A549 treated with Hydrocortisone at 1 μM for 4 hours (cell line): ENCODE measurements around the gene CTPS2. TPM values are rescaled to one million over a fixed set of nuclear protein-coding genes. Genes with fewer than 3 reads are reported as not detected.

ENCODE experiments used
- total RNA-seq: library from RNA; stranded (reverse); fragments of 200-300 nt; extraction: Qiagen RNA extraction; gene quantifications from 5 replicates; pipeline ENCODE4 v1.2.3, GENCODE V29; 2022

CTPS2 gene, protein sequence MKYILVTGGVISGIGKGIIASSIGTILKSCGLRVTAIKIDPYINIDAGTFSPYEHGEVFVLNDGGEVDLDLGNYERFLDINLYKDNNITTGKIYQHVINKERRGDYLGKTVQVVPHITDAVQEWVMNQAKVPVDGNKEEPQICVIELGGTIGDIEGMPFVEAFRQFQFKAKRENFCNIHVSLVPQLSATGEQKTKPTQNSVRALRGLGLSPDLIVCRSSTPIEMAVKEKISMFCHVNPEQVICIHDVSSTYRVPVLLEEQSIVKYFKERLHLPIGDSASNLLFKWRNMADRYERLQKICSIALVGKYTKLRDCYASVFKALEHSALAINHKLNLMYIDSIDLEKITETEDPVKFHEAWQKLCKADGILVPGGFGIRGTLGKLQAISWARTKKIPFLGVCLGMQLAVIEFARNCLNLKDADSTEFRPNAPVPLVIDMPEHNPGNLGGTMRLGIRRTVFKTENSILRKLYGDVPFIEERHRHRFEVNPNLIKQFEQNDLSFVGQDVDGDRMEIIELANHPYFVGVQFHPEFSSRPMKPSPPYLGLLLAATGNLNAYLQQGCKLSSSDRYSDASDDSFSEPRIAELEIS
- 8.4 to 13.2 TPM (median 10.2 TPM) in 5 replicates for total RNA-seq

GRCh38 chrX:16712548-16713155 lies at the start of gene CTPS2:
CTPS2 (minus strand) TSS chrX:16712669; CDS start chrX:16702902, 9,767 bp downstream.

GRCh38 chrX:16719334-16720084 lies 7.0 kb upstream of the CTPS2 start, which contains the start of gene SYAP1:
SYAP1 (plus strand) TSS chrX:16719612; CDS start chrX:16719725, 113 bp downstream.

DNA sequence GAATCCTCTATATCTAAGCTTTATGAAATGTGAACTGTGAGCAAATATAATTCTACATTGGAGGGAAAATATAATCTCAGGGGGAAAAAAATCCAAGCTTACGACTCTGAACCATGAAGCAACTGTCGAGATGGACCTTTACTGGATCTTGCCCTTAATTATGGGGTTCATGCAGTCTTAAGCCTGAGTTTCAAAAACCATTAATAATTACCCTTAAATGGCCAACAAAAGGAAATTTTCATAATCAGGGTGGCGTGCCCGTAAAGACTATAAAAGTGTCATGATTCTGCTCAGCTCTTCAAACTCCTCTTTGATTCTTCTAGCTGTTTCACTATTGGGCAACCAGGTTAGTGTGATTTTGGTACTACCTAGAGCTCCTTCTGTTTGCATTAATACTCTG lies 62.6 kb downstream of the CTPS2 start, which contains the start of gene S100G:
Gene S100G (plus strand): TSS at position 301 of the 400 bp plus-strand sequence. CDS start 849 bp downstream, outside the sequence.

Other genes with a start within 250 kb of the CTPS2 start
- gene S100G, start 62.5 kb downstream of the CTPS2 start, total RNA-seq: not detected in 5 replicates
- gene SYAP1, start 6.9 kb upstream of the CTPS2 start, total RNA-seq: 20.0 to 23.4 TPM (median 22.2 TPM) in 5 replicates
- 12.7 to 18.5 TPM (median 14.1 TPM) in 5 replicates for gene TXLNG, start 73.8 kb upstream of the CTPS2 start, total RNA-seq
- 157 to 180 TPM (median 166 TPM) in 5 replicates for gene RBBP7, start 157.7 kb upstream of the CTPS2 start, total RNA-seq
- 0.93 to 1.7 TPM (median 1.4 TPM) in 5 replicates for gene REPS2, start 234.0 kb upstream of the CTPS2 start, total RNA-seq